Natural killer cell (primary cell): ENCODE data around the gene TYW1. TPM values are rescaled to one million over a fixed set of nuclear protein-coding genes. Genes with fewer than 3 reads are reported as not detected.
A peak's percentile ranks its signal among the peaks of the same experiment; 100 is the strongest.
"Not testable (repeated sequence)": the region's sequence is repeated elsewhere in the genome, so short reads cannot be mapped to it uniquely, and the experiment has no call there.

Source experiments
- ATAC-seq, 3 donors: fragments of 150-1000 bp in 2 of 3; fragments of 200-7000 bp in 1 of 3; cut with Tn5 transposase; 1 replicate in 1 of 3; 2 replicates in 2 of 3; pipeline ENCODE4 v1.10.0; 2021; ENCODE audit warnings: mild to moderate bottlenecking in 2 of 3, moderate library complexity in 2 of 3
- DNase-seq, 2 donors: peaks; one replicate each; pipeline versions ENCODE4 v3.0.0 to v3.0.0-alpha.2; 2013 to 2021; ENCODE audit warnings: mixed read lengths in 1 of 2
- H3K27ac ChIP-seq: one replicate; pipeline ENCODE4 v1.5.1; 2013; ENCODE audit warnings: mild to moderate bottlenecking, low read length
- H3K27me3 ChIP-seq: one replicate; pipeline ENCODE4 v1.6.1; 2013; ENCODE audit warnings: low read length; ENCODE audit not compliant: control insufficient read depth, insufficient read depth
- H3K36me3 ChIP-seq: one replicate; pipeline ENCODE4 v1.6.1; 2013; ENCODE audit warnings: low read length; ENCODE audit not compliant: control insufficient read depth, insufficient read depth
- H3K4me1 ChIP-seq: one replicate; pipeline ENCODE4 v1.6.1; 2013; ENCODE audit warnings: low read length; ENCODE audit not compliant: control insufficient read depth, insufficient read depth
- H3K4me3 ChIP-seq: one replicate; pipeline ENCODE4 v1.5.1; 2013; ENCODE audit warnings: low read length
- H3K9me3 ChIP-seq: one replicate; pipeline ENCODE4 v1.6.1; 2013; ENCODE audit warnings: low read length; ENCODE audit not compliant: control insufficient read depth, insufficient read depth
- H3K27ac Mint-ChIP-seq, 2 donors: one replicate each; pipeline ENCODE4 v1.8.0; 2022; ENCODE audit warnings: mild to moderate bottlenecking in 2 of 2, mixed read lengths in 2 of 2, moderate library complexity in 1 of 2
- H3K27me3 Mint-ChIP-seq, 2 donors: one replicate each; pipeline ENCODE4 v1.8.0; 2022; ENCODE audit warnings: low read depth in 2 of 2, mixed read lengths in 2 of 2
- H3K36me3 Mint-ChIP-seq: one replicate; pipeline ENCODE4 v1.8.0; 2022; ENCODE audit warnings: mixed read lengths
- H3K4me1 Mint-ChIP-seq, 2 donors: one replicate each; pipeline ENCODE4 v1.8.0; 2022; ENCODE audit warnings: mixed read lengths in 2 of 2
- H3K4me3 Mint-ChIP-seq: one replicate; pipeline ENCODE4 v1.8.0; 2022; ENCODE audit warnings: mild to moderate bottlenecking, moderate library complexity, mixed read lengths
- H3K9me3 Mint-ChIP-seq, 2 donors: one replicate each; pipeline ENCODE4 v1.8.0; 2022; ENCODE audit warnings: mixed read lengths in 2 of 2
- WGBS: methylation state at CpG from one replicate; pipeline ENCODE4 v1.1.7; 2013; ENCODE audit warnings: missing lambda C conversion rate; ENCODE audit not compliant: insufficient coverage; 5-methylcytosine and 5-hydroxymethylcytosine counted together
- intact Hi-C: fragments of 100-400 bp; cut with micrococcal nuclease; formaldehyde crosslinking; loops from one replicate; pipeline ENCODE4 v1.14.2; 2022
- total RNA-seq, 4 donors: library from RNA; stranded (reverse); fragments of 120-200 nt in 1 of 4; gene quantifications; one replicate each; pipeline versions ENCODE4 v1.2.3 to v1.2.4, GENCODE V29; 2013 to 2022

TYW1 gene
- total RNA-seq, 3 donors from 2014 or later (not counting 1 experiment from before 2014, with no cell fraction given), result 16.6 to 27.0 (median 16.9) TPM

DNA sequence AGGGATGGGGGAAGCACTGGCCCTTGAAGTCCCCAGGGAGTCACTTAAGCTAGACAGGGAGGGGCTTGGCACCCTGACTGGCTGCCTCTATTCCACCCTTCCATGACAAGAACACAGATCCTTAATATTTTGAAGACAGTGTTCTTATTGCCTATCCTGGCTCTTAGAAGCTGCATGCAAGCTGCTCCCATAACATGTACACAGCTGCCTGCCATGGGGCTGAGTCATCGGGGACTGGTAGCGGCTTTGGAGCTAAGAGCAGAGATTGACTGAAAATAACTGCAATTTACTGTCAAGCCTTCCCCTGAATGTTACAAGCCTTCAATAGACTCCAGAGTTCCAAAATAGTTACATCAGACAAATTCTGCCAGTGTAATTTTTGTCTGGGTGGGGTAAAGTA lies 226.9 kb downstream of the TYW1 start:
- peaks cover 11% of the 10 kb centered on the region for H3K36me3 Mint-ChIP-seq
- peaks cover 8 to 17% of the 10 kb centered on the region in 2 donors for H3K4me1 Mint-ChIP-seq
- intact Hi-C loops, ATAC-seq, H3K27me3 ChIP-seq, H3K4me3 ChIP-seq, H3K9me3 ChIP-seq, H3K27ac Mint-ChIP-seq, H3K27ac ChIP-seq, H3K4me3 Mint-ChIP-seq, H3K36me3 ChIP-seq, H3K4me1 ChIP-seq, DNase-seq, H3K27me3 Mint-ChIP-seq: not testable (repeated sequence)
- peaks cover 2 to 10% of the 10 kb centered on the region in 2 donors for H3K9me3 Mint-ChIP-seq
- WGBS, result 100% methylated on average over 2 of the region's 2 CpGs

DNA sequence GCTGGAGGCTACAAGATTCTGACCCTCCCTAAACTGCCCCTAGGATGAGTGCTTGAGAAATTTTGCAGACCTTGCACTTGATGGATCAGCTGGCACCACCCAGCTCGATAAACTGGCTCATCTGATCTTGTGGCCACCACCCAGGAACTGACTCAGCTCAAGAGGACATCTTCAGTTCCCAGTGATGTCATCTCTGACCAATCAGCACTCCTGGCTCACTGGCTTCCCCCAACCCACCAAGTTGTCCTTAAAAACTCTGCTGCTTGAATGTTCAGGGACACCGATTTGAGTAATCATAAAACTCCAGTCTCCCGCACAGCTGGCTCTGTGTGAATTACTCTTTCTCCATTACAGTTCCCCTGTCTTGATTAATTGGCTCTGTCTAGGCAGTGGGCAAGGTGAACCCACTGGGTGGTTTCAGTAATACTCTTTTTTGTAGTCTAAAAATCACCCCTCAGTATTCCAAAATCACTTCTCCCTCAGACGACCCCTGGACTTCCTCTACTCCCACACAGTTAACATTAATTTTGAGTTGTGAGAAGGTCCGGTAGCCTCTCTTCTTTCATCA lies 229.8 kb downstream of the TYW1 start:
- H3K4me1 ChIP-seq, ATAC-seq, H3K36me3 ChIP-seq, H3K27me3 ChIP-seq, H3K27ac ChIP-seq, DNase-seq, H3K4me3 ChIP-seq, intact Hi-C loops, H3K4me3 Mint-ChIP-seq, H3K9me3 ChIP-seq, H3K27me3 Mint-ChIP-seq: not testable (repeated sequence)
- H3K27ac Mint-ChIP-seq, result peak overlapping the region; percentile 18 to 54
- H3K4me1 Mint-ChIP-seq, result peaks cover 12 to 15% of the 10 kb centered on the region in 2 donors
- peaks cover 0 to 10% of the 10 kb centered on the region in 2 donors for H3K9me3 Mint-ChIP-seq
- WGBS, result 48% methylated on average over 1 of the region's 5 CpGs
- peaks cover 17% of the 10 kb centered on the region for H3K36me3 Mint-ChIP-seq

DNA sequence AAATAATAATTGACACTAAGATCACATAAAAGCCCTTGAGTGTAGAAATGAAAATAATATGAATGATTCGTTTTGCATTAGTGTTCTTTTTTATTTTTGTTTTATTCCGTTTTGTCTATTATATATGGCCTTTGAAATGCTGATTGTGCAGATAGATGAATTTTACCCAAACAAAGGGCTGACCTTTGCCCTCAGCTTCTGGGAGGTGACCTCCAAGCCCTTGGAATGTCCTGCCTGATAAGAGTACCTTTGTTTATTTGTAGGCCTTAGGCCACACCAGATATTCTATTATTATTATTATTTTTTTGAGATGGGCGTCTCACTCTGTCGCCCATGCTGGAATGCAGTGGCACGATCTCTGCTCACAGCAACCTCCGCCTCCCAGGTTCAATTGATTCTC lies 230.3 kb downstream of the TYW1 start:
- ATAC-seq, H3K4me3 ChIP-seq, H3K27ac ChIP-seq, H3K36me3 ChIP-seq, H3K4me1 ChIP-seq, H3K9me3 ChIP-seq, H3K4me3 Mint-ChIP-seq, H3K27me3 Mint-ChIP-seq, intact Hi-C loops, H3K27me3 ChIP-seq, DNase-seq: not testable (repeated sequence)
- Mint-ChIP-seq H3K9me3 (peaks cover 0 to 10% of the 10 kb centered on the region in 2 donors), H3K27ac (peak overlapping the region; percentile 18 to 54), H3K4me1 (peaks cover 12 to 15% of the 10 kb centered on the region in 2 donors), H3K36me3 (peaks cover 18% of the 10 kb centered on the region)
- 100% methylated on average over 4 of the region's 6 CpGs for WGBS

DNA sequence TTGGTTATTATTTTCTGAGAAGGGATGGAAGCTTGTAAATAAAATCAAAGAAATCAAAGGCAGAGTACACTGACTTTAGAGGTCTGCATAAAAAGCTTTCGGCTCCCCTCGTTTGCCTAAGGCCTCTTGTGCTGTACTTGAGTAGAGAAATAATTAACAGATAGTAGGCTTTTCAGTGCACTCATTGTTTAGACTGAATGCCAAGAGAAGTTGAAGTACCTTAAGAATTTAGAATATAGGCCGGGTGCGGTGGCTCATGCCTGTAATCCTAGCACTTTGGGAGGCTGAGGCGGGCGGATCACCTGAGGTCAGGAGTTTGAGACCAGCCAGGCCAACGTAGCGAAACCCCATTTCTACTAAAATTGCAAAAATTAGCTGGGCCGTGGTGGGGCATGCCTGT lies 232.4 kb downstream of the TYW1 start:
- ATAC-seq, H3K36me3 Mint-ChIP-seq, H3K27ac ChIP-seq, H3K4me1 ChIP-seq, H3K36me3 ChIP-seq, intact Hi-C loops, H3K4me3 Mint-ChIP-seq, H3K27me3 ChIP-seq, H3K27me3 Mint-ChIP-seq, H3K4me3 ChIP-seq, H3K9me3 ChIP-seq, H3K9me3 Mint-ChIP-seq, H3K27ac Mint-ChIP-seq, DNase-seq: not testable (repeated sequence)
- 99% methylated on average over 7 of the region's 9 CpGs for WGBS
- peaks cover 12 to 15% of the 10 kb centered on the region in 2 donors for H3K4me1 Mint-ChIP-seq

DNA sequence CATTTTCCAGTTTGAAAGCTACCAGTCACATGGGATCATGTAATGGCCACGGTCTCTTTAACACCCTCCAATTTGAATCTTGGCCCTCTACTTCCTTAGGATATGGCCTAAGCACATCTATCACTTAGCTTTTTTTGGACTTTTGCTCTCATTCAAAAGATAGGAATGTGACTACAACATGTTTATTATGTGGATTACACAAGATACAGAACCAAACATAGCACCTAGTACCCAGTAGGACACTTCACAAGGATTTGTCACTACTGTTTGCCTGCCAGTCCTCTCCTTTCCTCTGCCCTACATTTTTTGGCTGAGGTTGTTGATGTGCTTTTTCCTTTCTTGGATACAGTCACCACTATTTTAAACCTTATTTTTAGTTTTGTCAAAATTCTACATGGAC lies 233.4 kb downstream of the TYW1 start:
- H3K9me3 Mint-ChIP-seq, DNase-seq, H3K27ac Mint-ChIP-seq, H3K4me1 ChIP-seq, H3K27me3 Mint-ChIP-seq, ATAC-seq, intact Hi-C loops, H3K27ac ChIP-seq, H3K4me3 ChIP-seq, H3K27me3 ChIP-seq, H3K9me3 ChIP-seq, H3K4me3 Mint-ChIP-seq, H3K36me3 ChIP-seq, H3K36me3 Mint-ChIP-seq: not testable (repeated sequence)
- 94% methylated on average over 1 of the region's 1 CpG for WGBS
- peaks cover 15 to 19% of the 10 kb centered on the region in 2 donors for H3K4me1 Mint-ChIP-seq

DNA sequence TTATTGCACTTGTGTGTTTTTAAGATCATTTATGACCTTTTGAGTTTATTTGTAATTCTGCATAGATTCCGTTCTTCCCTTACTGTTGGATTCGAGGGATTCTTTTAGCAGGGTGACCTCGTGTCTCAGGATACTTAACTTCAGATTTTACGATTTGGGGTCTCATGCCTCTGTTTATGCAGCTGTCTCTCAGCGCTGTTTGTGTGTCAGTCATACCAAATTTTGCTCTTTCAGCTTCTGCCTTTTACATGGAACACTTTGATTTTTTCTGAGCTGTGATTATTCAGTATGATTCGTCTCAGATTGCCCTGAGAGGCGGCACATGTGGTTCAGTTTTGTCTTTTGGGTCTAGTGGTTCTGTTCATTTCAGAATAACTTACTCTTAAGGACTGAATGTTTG lies 236.9 kb downstream of the TYW1 start:
- H3K27ac ChIP-seq, H3K27ac Mint-ChIP-seq, H3K4me1 ChIP-seq, H3K4me3 ChIP-seq, H3K9me3 ChIP-seq, H3K36me3 ChIP-seq, H3K27me3 Mint-ChIP-seq, DNase-seq, H3K27me3 ChIP-seq, H3K36me3 Mint-ChIP-seq, H3K9me3 Mint-ChIP-seq, intact Hi-C loops, ATAC-seq, H3K4me3 Mint-ChIP-seq: not testable (repeated sequence)
- WGBS, result 100% methylated on average over 5 of the region's 7 CpGs
- H3K4me1 Mint-ChIP-seq, result peaks cover 6 to 18% of the 10 kb centered on the region in 2 donors

DNA sequence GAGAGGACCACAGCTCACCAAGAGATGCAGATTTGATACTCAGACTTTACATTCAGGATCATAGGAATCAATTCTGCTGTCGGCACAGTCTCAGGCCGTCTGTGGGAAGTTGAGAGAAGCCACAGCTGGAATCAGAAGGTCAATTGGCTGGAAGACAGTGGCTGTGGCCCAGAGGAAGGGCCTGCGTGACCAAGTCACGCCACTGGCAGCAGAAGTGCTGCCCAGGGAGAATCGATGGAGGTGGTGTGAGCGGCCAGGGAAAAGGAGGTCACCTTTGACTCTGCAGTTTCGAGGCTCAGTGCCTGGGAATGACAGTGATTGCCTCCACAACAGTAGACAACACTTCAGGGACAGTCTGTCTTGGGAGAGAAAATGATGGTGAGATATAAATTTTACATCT lies 239.6 kb downstream of the TYW1 start:
- H3K4me3 ChIP-seq, H3K4me1 ChIP-seq, H3K9me3 ChIP-seq, H3K9me3 Mint-ChIP-seq, H3K36me3 ChIP-seq, intact Hi-C loops, H3K4me3 Mint-ChIP-seq, DNase-seq, H3K27ac ChIP-seq, ATAC-seq, H3K36me3 Mint-ChIP-seq, H3K27me3 ChIP-seq, H3K27me3 Mint-ChIP-seq: not testable (repeated sequence)
- H3K4me1 Mint-ChIP-seq, result peaks cover 1 to 13% of the 10 kb centered on the region in 2 donors
- 96% methylated on average over 6 of the region's 7 CpGs for WGBS
- H3K27ac Mint-ChIP-seq, result peak overlapping the region; percentile 17 to 31

DNA sequence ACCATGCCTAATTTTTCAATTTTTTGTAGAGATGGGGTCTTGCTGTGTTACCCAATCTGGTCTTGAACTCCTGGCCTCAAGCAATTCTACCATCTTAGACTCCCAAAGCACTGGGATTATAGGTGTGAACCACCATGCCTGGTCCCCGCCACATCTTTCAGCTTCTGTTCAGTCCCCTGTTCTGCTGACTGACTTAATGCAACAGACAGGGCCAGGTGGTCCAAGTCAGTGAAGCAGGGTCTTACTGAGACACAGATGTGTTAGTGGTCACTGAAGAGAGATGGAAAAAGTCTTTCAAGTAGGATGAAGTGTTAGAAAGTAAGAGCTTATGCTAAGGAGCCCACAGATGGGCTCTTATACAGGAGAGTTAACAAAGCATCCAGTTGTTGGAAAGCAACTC lies 246.2 kb downstream of the TYW1 start:
- 100% methylated on average over 1 of the region's 1 CpG for WGBS
- H3K36me3 ChIP-seq, H3K4me1 ChIP-seq, H3K27me3 Mint-ChIP-seq, H3K27ac Mint-ChIP-seq, intact Hi-C loops, H3K27ac ChIP-seq, ATAC-seq, H3K36me3 Mint-ChIP-seq, H3K9me3 ChIP-seq, DNase-seq, H3K4me3 Mint-ChIP-seq, H3K4me1 Mint-ChIP-seq, H3K4me3 ChIP-seq, H3K9me3 Mint-ChIP-seq, H3K27me3 ChIP-seq: not testable (repeated sequence)
